Measurements from ENCODE around the gene SP140L.

DNA sequence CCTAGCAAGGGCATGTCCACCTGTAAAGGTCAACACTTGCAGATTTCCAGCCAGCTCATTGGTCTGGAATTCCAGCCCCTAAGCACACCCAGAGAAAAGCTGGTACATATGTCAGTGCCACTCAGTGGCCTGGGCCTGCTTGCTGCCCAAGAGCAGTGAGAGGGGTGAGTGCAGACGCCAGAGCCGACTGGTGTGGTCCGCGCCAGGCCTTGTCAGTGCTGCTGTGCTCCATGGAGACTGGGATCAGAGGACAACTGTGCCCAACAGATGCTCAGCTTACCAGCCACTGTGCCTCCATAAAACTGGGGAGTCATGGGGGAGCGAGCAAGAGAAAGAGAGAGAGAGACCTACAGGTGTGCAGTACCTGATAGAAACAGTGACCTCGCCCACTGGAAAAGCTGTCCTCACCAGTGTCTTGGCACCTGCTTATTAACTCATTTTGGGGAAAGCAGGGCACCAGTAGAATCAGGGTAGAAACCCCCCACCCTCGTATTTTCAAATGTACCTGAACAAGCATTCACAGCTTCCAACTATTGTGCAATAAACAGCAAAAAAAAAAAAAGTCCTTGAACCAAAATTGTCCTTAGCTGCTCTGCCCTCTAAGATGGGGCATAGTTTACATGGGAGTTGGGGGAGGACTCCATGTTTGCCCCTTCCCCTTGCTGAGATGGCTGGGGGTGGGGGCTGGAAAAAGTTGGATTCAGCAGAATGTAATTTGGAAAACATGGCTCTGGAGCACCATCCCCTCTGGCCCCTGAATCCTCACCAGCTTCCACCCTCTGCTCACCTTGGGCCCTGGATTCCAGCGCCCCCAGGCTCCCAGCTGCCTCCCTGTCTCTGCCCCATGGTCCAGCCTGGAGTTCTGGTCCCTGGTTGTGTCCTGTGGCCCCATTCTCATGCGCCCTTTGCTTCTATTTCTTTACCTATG is 1.4 kb upstream of the SP140L start:
- TF ChIP-seq EP300 (IDR thresholded peaks at IDR 0.05) (no peak), POLR2A (IDR thresholded peaks at IDR 0.05) (no peak)
- TF ChIP-seq, protein P1, sequence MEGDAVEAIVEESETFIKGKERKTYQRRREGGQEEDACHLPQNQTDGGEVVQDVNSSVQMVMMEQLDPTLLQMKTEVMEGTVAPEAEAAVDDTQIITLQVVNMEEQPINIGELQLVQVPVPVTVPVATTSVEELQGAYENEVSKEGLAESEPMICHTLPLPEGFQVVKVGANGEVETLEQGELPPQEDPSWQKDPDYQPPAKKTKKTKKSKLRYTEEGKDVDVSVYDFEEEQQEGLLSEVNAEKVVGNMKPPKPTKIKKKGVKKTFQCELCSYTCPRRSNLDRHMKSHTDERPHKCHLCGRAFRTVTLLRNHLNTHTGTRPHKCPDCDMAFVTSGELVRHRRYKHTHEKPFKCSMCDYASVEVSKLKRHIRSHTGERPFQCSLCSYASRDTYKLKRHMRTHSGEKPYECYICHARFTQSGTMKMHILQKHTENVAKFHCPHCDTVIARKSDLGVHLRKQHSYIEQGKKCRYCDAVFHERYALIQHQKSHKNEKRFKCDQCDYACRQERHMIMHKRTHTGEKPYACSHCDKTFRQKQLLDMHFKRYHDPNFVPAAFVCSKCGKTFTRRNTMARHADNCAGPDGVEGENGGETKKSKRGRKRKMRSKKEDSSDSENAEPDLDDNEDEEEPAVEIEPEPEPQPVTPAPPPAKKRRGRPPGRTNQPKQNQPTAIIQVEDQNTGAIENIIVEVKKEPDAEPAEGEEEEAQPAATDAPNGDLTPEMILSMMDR (IDR thresholded peaks at IDR 0.05) = no peak

All from ovary (tissue), 3 donors.